Thyroid gland (tissue), 4 donors: Measurements from ENCODE around the gene GPR82. TPM values are rescaled to one million over a fixed set of nuclear protein-coding genes. Genes with fewer than 3 reads are reported as not detected.

Experiments used
- DNase-seq, 2 donors: peaks; one replicate each; pipeline ENCODE4 v3.0.0-alpha.2; 2019
- H3K27ac ChIP-seq, 3 donors: fragments of 200-600 bp; sonication (generic); 1 replicate in 2 of 3; 2 replicates in 1 of 3; pipeline ENCODE4 v1.5.1; 2016 to 2019; ENCODE audit warnings: mild to moderate bottlenecking in 1 of 3, moderate library complexity in 1 of 3
- H3K27me3 ChIP-seq: fragments of 200-600 bp; sonication (generic); one replicate; pipeline ENCODE4 v1.5.1; 2019
- H3K36me3 ChIP-seq, 2 donors: fragments of 200-600 bp; sonication (generic); one replicate each; pipeline ENCODE4 v1.5.1; 2016 to 2019
- H3K4me1 ChIP-seq, 2 donors: fragments of 200-600 bp; sonication (generic); one replicate each; pipeline ENCODE4 v1.5.1; 2017 to 2019
- H3K4me3 ChIP-seq, 3 donors: fragments of 200-600 bp; sonication (generic); replicated peaks in 1 of 3; 1 replicate in 2 of 3; 2 replicates in 1 of 3; pipeline ENCODE4 v1.5.1; 2016; ENCODE audit warnings: mild to moderate bottlenecking in 1 of 3
- H3K9me3 ChIP-seq: fragments of 200-600 bp; sonication (generic); one replicate; pipeline ENCODE4 v1.5.1; 2017
- POLR2A ChIP-seq, 2 donors: fragments of 450-650 bp; IDR thresholded peaks; one replicate each; pipeline ENCODE4 v1.6.1; 2017; ENCODE audit warnings: antibody characterized with exemption in 2 of 2, mild to moderate bottlenecking in 2 of 2, moderate library complexity in 1 of 2
- WGBS, 2 donors: methylation state at CpG; one replicate each; pipeline ENCODE4 v1.1.5; 2017; 5-methylcytosine and 5-hydroxymethylcytosine counted together
- intact Hi-C: fragments of 100-400 bp; cut with DNase I; formaldehyde crosslinking; loops from one replicate; pipeline ENCODE4 v1.15.1; 2023
- small RNA-seq: library from RNA; depleted of rRNA; stranded (forward); fragments of <200 nt; gene quantifications from one replicate; pipeline ENCODE3, GENCODE V24; 2016
- total RNA-seq, 4 donors: library from RNA; depleted of rRNA; stranded (reverse); fragments of >200 nt; gene quantifications; one replicate each; pipeline ENCODE4 v1.2.3, GENCODE V29; 2016
- TF ChIP-seq, protein P1 (sequence below), 6 experiments: fragments of 200-600 bp in 3 of 6; fragments of 450-650 bp in 3 of 6; sonication (generic) in 3 of 6; IDR thresholded peaks; one replicate each; pipeline ENCODE4 v1.5.1; 2016 to 2019; ENCODE audit warnings: antibody characterized with exemption in 6 of 6, mild to moderate bottlenecking in 2 of 6, inconsistent platforms in 1 of 6, moderate library complexity in 1 of 6

The GPR82 gene
- total RNA-seq, 4 donors from 2014 or later: 0.33 to 0.40 TPM; not detected in 2

DNA sequence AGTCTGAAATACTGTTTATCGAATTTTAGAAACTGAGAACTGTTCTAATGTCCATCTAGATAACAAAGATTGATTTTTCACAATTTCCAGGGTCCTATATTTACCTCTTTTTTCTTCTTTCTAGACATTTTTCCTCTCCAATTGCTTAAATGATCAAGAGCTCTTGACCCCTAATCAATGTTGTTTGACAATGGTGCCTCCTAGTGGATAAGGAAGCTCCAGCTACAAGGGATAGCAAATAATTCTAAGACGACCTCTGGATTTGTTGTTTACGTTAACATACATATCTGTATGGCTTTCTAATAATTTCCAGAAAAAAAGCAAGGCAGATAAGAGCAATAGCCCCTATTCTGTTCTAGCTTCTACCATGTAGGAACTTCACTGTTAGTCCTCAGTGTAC, 35.8 kb downstream of the GPR82 start:
- DNase-seq: no peak
- Histone ChIP-seq H3K36me3 (no peaks in the 10 kb centered on the region), H3K4me1 (no peaks in the 10 kb centered on the region), H3K27me3 (no peaks in the 10 kb centered on the region), H3K4me3 (no peak overlapping the region), H3K9me3 (no peaks in the 10 kb centered on the region), H3K27ac (no peak overlapping the region)
- WGBS, 2 donors: 60 to 70% methylated on average over 3 of the region's 3 CpGs
- intact Hi-C loops: no loop called here
- TF ChIP-seq POLR2A (IDR thresholded peaks at IDR 0.05): no peak
- TF ChIP-seq, protein P1, sequence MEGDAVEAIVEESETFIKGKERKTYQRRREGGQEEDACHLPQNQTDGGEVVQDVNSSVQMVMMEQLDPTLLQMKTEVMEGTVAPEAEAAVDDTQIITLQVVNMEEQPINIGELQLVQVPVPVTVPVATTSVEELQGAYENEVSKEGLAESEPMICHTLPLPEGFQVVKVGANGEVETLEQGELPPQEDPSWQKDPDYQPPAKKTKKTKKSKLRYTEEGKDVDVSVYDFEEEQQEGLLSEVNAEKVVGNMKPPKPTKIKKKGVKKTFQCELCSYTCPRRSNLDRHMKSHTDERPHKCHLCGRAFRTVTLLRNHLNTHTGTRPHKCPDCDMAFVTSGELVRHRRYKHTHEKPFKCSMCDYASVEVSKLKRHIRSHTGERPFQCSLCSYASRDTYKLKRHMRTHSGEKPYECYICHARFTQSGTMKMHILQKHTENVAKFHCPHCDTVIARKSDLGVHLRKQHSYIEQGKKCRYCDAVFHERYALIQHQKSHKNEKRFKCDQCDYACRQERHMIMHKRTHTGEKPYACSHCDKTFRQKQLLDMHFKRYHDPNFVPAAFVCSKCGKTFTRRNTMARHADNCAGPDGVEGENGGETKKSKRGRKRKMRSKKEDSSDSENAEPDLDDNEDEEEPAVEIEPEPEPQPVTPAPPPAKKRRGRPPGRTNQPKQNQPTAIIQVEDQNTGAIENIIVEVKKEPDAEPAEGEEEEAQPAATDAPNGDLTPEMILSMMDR (IDR thresholded peaks at IDR 0.05): peak in 3 of 6 experiments; percentile 54 to 58 (median 54)

DNA sequence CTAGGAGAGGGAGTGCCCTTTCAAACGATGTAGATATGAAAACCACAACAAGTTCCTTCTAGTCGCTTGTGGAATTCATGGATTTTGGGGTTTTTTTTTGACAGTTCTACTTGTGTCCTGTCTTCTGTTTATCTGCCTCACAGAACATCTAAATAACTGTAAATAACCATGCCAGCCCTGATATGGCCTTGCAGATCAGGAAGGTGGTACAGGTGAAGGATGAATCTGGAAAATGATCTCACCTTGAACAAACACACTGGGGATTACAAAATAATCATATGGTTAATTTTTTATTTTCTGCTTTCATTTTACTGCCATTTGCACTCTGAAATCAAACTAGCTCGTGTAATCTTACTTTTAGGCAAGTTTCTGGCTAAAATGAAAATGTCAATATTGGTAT, 37.2 kb downstream of the GPR82 start:
- no peaks in the 10 kb centered on the region for H3K27me3 ChIP-seq
- no peaks in the 10 kb centered on the region for H3K9me3 ChIP-seq
- 79 to 85% methylated on average over 3 of the region's 3 CpGs for WGBS, 2 donors
- no peak overlapping the region for H3K27ac ChIP-seq
- no peak overlapping the region for H3K4me3 ChIP-seq
- DNase-seq: no peak
- no peak for TF ChIP-seq POLR2A (IDR thresholded peaks at IDR 0.05)
- TF ChIP-seq, protein P1 (IDR thresholded peaks at IDR 0.05): no peak
- no peaks in the 10 kb centered on the region for H3K36me3 ChIP-seq
- H3K4me1 ChIP-seq: no peaks in the 10 kb centered on the region
- intact Hi-C loops: no loop called here

DNA sequence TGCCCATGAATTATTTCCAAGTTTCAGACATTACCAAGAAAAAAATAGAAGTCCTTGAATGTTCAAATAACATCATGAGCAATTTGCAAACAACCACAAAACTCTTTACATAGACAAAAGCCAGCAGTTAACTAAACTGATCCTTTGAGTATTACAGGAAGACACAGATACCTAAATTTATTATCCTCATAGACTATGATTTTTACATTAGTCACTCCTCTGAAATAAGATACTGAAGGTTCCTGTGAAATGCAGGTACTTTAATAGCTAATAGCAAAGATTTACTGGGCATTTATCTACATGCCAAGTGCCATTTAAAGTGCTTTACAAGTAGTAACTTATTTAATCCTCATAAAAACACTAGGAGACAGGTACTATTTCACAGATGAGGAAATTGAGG, 37.7 kb downstream of the GPR82 start:
- Histone ChIP-seq H3K4me1 (no peaks in the 10 kb centered on the region), H3K27me3 (no peaks in the 10 kb centered on the region), H3K27ac (no peak overlapping the region), H3K36me3 (no peaks in the 10 kb centered on the region), H3K4me3 (no peak overlapping the region), H3K9me3 (no peaks in the 10 kb centered on the region)
- TF ChIP-seq, protein P1 (IDR thresholded peaks at IDR 0.05): no peak
- no peak for TF ChIP-seq POLR2A (IDR thresholded peaks at IDR 0.05)
- DNase-seq: no peak
- intact Hi-C loops: no loop called here

DNA sequence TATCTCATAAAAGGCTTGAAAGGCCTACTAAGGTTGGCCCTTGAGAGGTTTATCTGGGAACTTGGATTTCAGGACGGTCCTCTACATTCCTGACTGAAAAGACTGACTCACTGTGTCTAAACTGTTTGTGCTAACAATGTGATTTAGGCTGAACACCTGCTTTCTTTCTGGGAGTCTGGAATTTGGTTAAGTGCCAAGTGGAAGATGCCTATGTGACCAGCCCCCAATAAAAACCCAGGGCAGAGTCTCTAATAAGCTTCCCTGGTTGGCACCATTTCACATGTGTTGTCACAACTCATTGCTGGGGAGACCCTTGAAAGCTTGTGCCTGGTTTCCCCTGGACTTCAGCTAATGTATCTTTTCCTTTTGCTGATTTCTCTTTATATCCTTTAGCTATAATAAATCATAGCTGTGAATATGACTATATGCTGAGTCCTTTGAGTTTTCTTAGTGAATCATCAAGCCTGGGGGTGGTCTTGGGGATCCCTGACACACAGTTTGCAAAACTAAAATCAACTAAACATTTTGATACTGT, 55.1 kb downstream of the GPR82 start:
- Histone ChIP-seq H3K4me1 (peaks cover 3 to 5% of the 10 kb centered on the region in 2 donors), H3K4me3 (no peak overlapping the region), H3K9me3 (no peaks in the 10 kb centered on the region), H3K27me3 (peaks cover 2% of the 10 kb centered on the region), H3K27ac (no peak overlapping the region), H3K36me3 (no peaks in the 10 kb centered on the region)
- TF ChIP-seq POLR2A (IDR thresholded peaks at IDR 0.05): no peak
- TF ChIP-seq, protein P1 (IDR thresholded peaks at IDR 0.05): no peak
- intact Hi-C loops: no loop called here
- WGBS, 2 donors: 22 to 33% methylated on average over 1 of the region's 1 CpG
- DNase-seq: peak in 1 of 2 donors; percentile 11

Small RNA genes lying within 50 kb of the gene (small RNA-seq; reads per million reads assigned to genes)
- not detected for gene RN7SL144P

Other genes starting within 250 kb of the GPR82 start
- gene GPR34, start 35.2 kb upstream of the GPR82 start, total RNA-seq: 10 to 100 TPM in 1 of 4 donors, 1 to 10 TPM in 3; 3.4 to 12.1 (median 8.5) TPM
- gene CASK, start 199.4 kb downstream of the GPR82 start, total RNA-seq: 10 to 100 TPM; 33.1 to 41.6 (median 36.4) TPM